ENCODE results near the gene CTBP2. TPM values are rescaled to one million over a fixed set of nuclear protein-coding genes. Genes with fewer than 3 reads are reported as not detected.

CTBP2 gene
- total and polyA plus RNA-seq, 4 donors: 3.4 to 59.2 (median 5.5) TPM

GRCh38 chr10:125037145-125037877, 123.1 kb downstream of the CTBP2 start:
- H3K36me3 ChIP-seq (ENCODE audit: control insufficient read depth in 4 of 4, insufficient read depth in 3 of 4, low read depth in 1 of 4, low read length in 3 of 4): no peaks in the 10 kb centered on the region
- H3K4me3 ChIP-seq (ENCODE audit: low read depth in 1 of 3, low read length in 3 of 3): no peak overlapping the region
- 78% methylated on average over 8 of the region's 8 CpGs for WGBS
- H3K4me1 ChIP-seq (ENCODE audit: control insufficient read depth in 4 of 4, insufficient read depth in 4 of 4, low read length in 3 of 4): peaks cover 0 to 8% (median 0%) of the 10 kb centered on the region in 4 donors
- H3K27ac ChIP-seq (ENCODE audit: low read depth in 1 of 2, low read length in 2 of 2): no peak overlapping the region
- H3K27me3 ChIP-seq (ENCODE audit: control insufficient read depth in 4 of 4, insufficient read depth in 4 of 4, low read length in 3 of 4): no peaks in the 10 kb centered on the region
- no peak for DNase-seq (ENCODE audit: low spot score)
- H3K9ac ChIP-seq (ENCODE audit: low read depth in 1 of 2, low read length in 2 of 2): no peak overlapping the region
- no peaks in the 10 kb centered on the region for H3K9me3 ChIP-seq (ENCODE audit: control insufficient read depth in 4 of 4, low read length in 3 of 4)
- TF ChIP-seq SP1 (IDR thresholded peaks at IDR 0.05) (no peak), NR2F2 (IDR thresholded peaks at IDR 0.05) (no peak), RXRA (IDR thresholded peaks at IDR 0.05) (no peak), FOXA1 (IDR thresholded peaks at IDR 0.05) (no peak), TAF1 (conservative IDR thresholded peaks at IDR 0.05) (no peak), GABPA (IDR thresholded peaks at IDR 0.05 in 1 of 2, conservative IDR thresholded peaks at IDR 0.05 in 1 of 2) (no peak), FOXA2 (IDR thresholded peaks at IDR 0.05) (no peak), YY1 (IDR thresholded peaks at IDR 0.05) (no peak), MAX (IDR thresholded peaks at IDR 0.05) (no peak), HNF4A (conservative IDR thresholded peaks at IDR 0.05) (no peak), ZBTB33 (IDR thresholded peaks at IDR 0.05) (no peak), RAD21 (IDR thresholded peaks at IDR 0.05) (no peak), ATF3 (IDR thresholded peaks at IDR 0.05) (no peak)
- TF ChIP-seq, protein P1, sequence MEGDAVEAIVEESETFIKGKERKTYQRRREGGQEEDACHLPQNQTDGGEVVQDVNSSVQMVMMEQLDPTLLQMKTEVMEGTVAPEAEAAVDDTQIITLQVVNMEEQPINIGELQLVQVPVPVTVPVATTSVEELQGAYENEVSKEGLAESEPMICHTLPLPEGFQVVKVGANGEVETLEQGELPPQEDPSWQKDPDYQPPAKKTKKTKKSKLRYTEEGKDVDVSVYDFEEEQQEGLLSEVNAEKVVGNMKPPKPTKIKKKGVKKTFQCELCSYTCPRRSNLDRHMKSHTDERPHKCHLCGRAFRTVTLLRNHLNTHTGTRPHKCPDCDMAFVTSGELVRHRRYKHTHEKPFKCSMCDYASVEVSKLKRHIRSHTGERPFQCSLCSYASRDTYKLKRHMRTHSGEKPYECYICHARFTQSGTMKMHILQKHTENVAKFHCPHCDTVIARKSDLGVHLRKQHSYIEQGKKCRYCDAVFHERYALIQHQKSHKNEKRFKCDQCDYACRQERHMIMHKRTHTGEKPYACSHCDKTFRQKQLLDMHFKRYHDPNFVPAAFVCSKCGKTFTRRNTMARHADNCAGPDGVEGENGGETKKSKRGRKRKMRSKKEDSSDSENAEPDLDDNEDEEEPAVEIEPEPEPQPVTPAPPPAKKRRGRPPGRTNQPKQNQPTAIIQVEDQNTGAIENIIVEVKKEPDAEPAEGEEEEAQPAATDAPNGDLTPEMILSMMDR (IDR thresholded peaks at IDR 0.05; ENCODE audit: low read depth, low read length, missing input control): no peak

GRCh38 chr10:125035588-125036295, 124.6 kb downstream of the CTBP2 start:
- TF ChIP-seq NR2F2 (IDR thresholded peaks at IDR 0.05): no peak
- no peak for TF ChIP-seq FOXA2 (IDR thresholded peaks at IDR 0.05)
- no peak for TF ChIP-seq ZBTB33 (IDR thresholded peaks at IDR 0.05)
- no peak for TF ChIP-seq MAX (IDR thresholded peaks at IDR 0.05)
- no peak for TF ChIP-seq SP1 (IDR thresholded peaks at IDR 0.05)
- TF ChIP-seq RXRA (IDR thresholded peaks at IDR 0.05): no peak
- no peak for TF ChIP-seq GABPA (IDR thresholded peaks at IDR 0.05 in 1 of 2, conservative IDR thresholded peaks at IDR 0.05 in 1 of 2)
- H3K4me3 ChIP-seq (ENCODE audit: low read depth in 1 of 3, low read length in 3 of 3): no peak overlapping the region
- WGBS: 90% methylated on average over 7 of the region's 7 CpGs
- H3K27ac ChIP-seq (ENCODE audit: low read depth in 1 of 2, low read length in 2 of 2): no peak overlapping the region
- H3K9me3 ChIP-seq (ENCODE audit: control insufficient read depth in 4 of 4, low read length in 3 of 4): no peaks in the 10 kb centered on the region
- no peak overlapping the region for H3K9ac ChIP-seq (ENCODE audit: low read depth in 1 of 2, low read length in 2 of 2)
- H3K27me3 ChIP-seq (ENCODE audit: control insufficient read depth in 4 of 4, insufficient read depth in 4 of 4, low read length in 3 of 4): no peaks in the 10 kb centered on the region
- DNase-seq (ENCODE audit: low spot score): no peak
- H3K4me1 ChIP-seq (ENCODE audit: control insufficient read depth in 4 of 4, insufficient read depth in 4 of 4, low read length in 3 of 4): peaks cover 0 to 8% (median 0%) of the 10 kb centered on the region in 4 donors
- H3K36me3 ChIP-seq (ENCODE audit: control insufficient read depth in 4 of 4, insufficient read depth in 3 of 4, low read depth in 1 of 4, low read length in 3 of 4): no peaks in the 10 kb centered on the region
